HG03439 (cell line): Measurements from ENCODE around the gene LRIT2.

Experiments
- ATAC-seq: cut with Tn5 transposase; IDR thresholded peaks from one replicate; pipeline ENCODE4 v1.9.1; 2021; ENCODE audit warnings: mild to moderate bottlenecking, moderate library complexity; ENCODE audit not compliant: unreplicated experiment

LRIT2 gene

GRCh38 chr10:84243759-84244158 lies 18.4 kb upstream of the LRIT2 start:
- no peak for ATAC-seq

GRCh38 chr10:84241185-84241790 lies 15.9 kb upstream of the LRIT2 start, which contains the start of gene LRIT1:
Gene LRIT1 (minus strand): TSS chr10:84241546. CDS start chr10:84241439, 107 bp downstream.
- ATAC-seq: no peak

- ATAC-seq: no peak
These were observed 13.6 kb upstream of the LRIT2 start for GRCh38 chr10:84238909-84239308.

- no peak for ATAC-seq
These were observed 12.1 kb upstream of the LRIT2 start for GRCh38 chr10:84237199-84238051.

GRCh38 chr10:84236807-84237198 lies 11.5 kb upstream of the LRIT2 start:
- no peak for ATAC-seq

GRCh38 chr10:84235096-84235495 lies 9.8 kb upstream of the LRIT2 start:
- ATAC-seq: no peak

- no peak for ATAC-seq
These were observed 9.1 kb upstream of the LRIT2 start for GRCh38 chr10:84234479-84234878.

GRCh38 chr10:84233940-84234339 lies 8.6 kb upstream of the LRIT2 start:
- ATAC-seq: no peak

GRCh38 chr10:84232376-84232775 lies 7.0 kb upstream of the LRIT2 start:
- ATAC-seq: no peak

GRCh38 chr10:84230359-84230758 lies 5.0 kb upstream of the LRIT2 start:
- ATAC-seq: no peak

- ATAC-seq: no peak
These were observed 2.5 kb upstream of the LRIT2 start for GRCh38 chr10:84227810-84228209.

GRCh38 chr10:84226616-84227015 lies 1.3 kb upstream of the LRIT2 start:
- ATAC-seq: no peak

GRCh38 chr10:84224411-84225028 lies 824 bp downstream of the LRIT2 start:
- no peak for ATAC-seq

GRCh38 chr10:84221916-84222315 lies 3.4 kb downstream of the LRIT2 start:
- ATAC-seq: no peak

GRCh38 chr10:84217746-84218145 lies 7.6 kb downstream of the LRIT2 start:
- no peak for ATAC-seq

GRCh38 chr10:84216834-84217233 lies 8.5 kb downstream of the LRIT2 start:
- no peak for ATAC-seq

- peak; percentile 91 for ATAC-seq
These were observed 10.6 kb downstream of the LRIT2 start for GRCh38 chr10:84214612-84215235.

GRCh38 chr10:84214046-84214572 lies 11.2 kb downstream of the LRIT2 start:
- peak; percentile 16 for ATAC-seq

- no peak for ATAC-seq
These were observed 12.3 kb downstream of the LRIT2 start for GRCh38 chr10:84213076-84213475.

GRCh38 chr10:84212014-84212413 lies 13.3 kb downstream of the LRIT2 start:
- no peak for ATAC-seq

GRCh38 chr10:84211566-84211965 lies 13.8 kb downstream of the LRIT2 start:
- ATAC-seq: no peak
